Naive thymus-derived CD8-positive, alpha-beta T cell (primary cell): Measurements from ENCODE around the gene SYNGR2. TPM values are rescaled to one million over a fixed set of nuclear protein-coding genes. Genes with fewer than 3 reads are reported as not detected.

Experiments
- ATAC-seq, 2 donors: fragments of 150-1000 bp; cut with Tn5 transposase in 1 of 2; sonication (Bioruptor Pico), chemical (Tn5 transposase) in 1 of 2; 1 replicate in 1 of 2; 2 replicates in 1 of 2; pipeline ENCODE4 v1.10.0; 2021; ENCODE audit warnings: mild to moderate bottlenecking in 2 of 2, moderate library complexity in 2 of 2
- POLR2A ChIA-PET: fragments of 350-600 bp; sonication (Branson Sonifier 250); formaldehyde crosslinking; loops from one replicate; lab custom pipeline; 2021; ENCODE audit warnings: antibody characterized with exemption; lab: Charles Lee
- DNase-seq, 10 donors: peaks; one replicate each; pipeline versions ENCODE4 v3.0.0 to v3.0.0-alpha.2; 2020 to 2022
- H3K27ac Mint-ChIP-seq, 10 donors: one replicate each; pipeline ENCODE4 v1.8.0; 2020 to 2022; ENCODE audit warnings: mild to moderate bottlenecking in 10 of 10, mixed read lengths in 10 of 10, moderate library complexity in 4 of 10, inconsistent platforms in 1 of 10
- H3K27me3 Mint-ChIP-seq, 5 donors: one replicate each; pipeline ENCODE4 v1.8.0; 2021 to 2022; ENCODE audit warnings: mixed read lengths in 5 of 5
- H3K36me3 Mint-ChIP-seq, 3 donors: one replicate each; pipeline ENCODE4 v1.8.0; 2020 to 2022; ENCODE audit warnings: mixed read lengths in 3 of 3, mild to moderate bottlenecking in 2 of 3, inconsistent platforms in 1 of 3
- H3K4me1 Mint-ChIP-seq, 4 donors: one replicate each; pipeline ENCODE4 v1.8.0; 2021 to 2022; ENCODE audit warnings: mixed read lengths in 4 of 4
- H3K4me3 Mint-ChIP-seq, 10 donors: one replicate each; pipeline ENCODE4 v1.8.0; 2020 to 2022; ENCODE audit warnings: mild to moderate bottlenecking in 10 of 10, mixed read lengths in 10 of 10, moderate library complexity in 6 of 10, inconsistent platforms in 1 of 10
- H3K9me3 Mint-ChIP-seq, 9 donors: one replicate each; pipeline ENCODE4 v1.8.0; 2020 to 2022; ENCODE audit warnings: mixed read lengths in 9 of 9, mild to moderate bottlenecking in 3 of 9, inconsistent platforms in 1 of 9, moderate library complexity in 1 of 9
- polyA plus RNA-seq, 3 donors: library from polyadenylated mRNA; unstranded; fragments of 300-500 nt; fragmentation: Illumina TruSeq; gene quantifications; one replicate each; pipeline ENCODE4 v1.2.3, GENCODE V29; 2021
- total RNA-seq, 8 experiments: library from RNA in 2 of 8; stranded (reverse) in 2 of 8; gene quantifications; one replicate each; pipeline ENCODE4 v1.2.3 and lab custom pipeline; 2021 to 2026

SYNGR2 gene
- total RNA-seq: 10 to 100 TPM; 58.1 to 66.6 TPM
- polyA plus RNA-seq: 100 to 1,000 TPM in 1 of 3 donors, 10 to 100 TPM in 2; 88.4 to 108 (median 92.1) TPM
- 39.7 to 170 (median 52.3) reads per million in 6 experiments for total RNA-seq (lab: John Stamatoyannopoulos, UW)

DNA sequence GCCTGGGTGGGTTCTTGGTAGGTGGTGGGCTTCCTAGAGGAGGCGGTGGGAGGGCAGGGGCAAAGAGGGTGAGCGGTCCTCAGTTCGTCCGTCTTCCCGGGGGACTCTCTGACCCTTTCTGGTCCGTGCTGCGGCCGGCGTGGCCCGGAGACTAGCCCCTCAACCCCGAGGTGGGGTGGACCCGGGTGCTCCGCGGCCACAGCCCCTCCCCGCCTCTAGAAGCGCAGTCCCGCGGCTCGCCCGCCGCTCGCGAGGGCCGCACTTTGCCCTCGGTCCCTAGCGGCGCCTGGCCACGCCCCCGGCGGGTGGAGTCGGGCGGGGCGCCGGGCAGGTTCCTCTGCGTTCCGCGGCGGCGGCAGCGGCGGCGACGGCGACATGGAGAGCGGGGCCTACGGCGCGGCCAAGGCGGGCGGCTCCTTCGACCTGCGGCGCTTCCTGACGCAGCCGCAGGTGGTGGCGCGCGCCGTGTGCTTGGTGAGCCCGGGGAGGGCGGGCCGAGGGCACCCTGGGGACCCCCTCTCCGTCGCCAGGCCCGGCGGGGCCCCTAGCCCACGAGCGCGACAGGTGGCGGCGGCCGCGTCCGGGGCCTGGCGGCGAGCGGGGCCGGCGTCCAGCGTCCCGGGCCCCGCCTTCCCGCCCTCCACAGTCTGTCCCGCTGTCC, at the start of gene SYNGR2:
SYNGR2 (plus strand) TSS at position 340 of the 661 bp plus-strand sequence; CDS start at position 376, 36 bp downstream.
- H3K9me3 Mint-ChIP-seq: no peaks in the 10 kb centered on the region
- H3K4me3 Mint-ChIP-seq: peak within 1 kb of the TSS; percentile 61 to 85 (median 72)
- H3K27ac Mint-ChIP-seq: peak within 1 kb of the TSS in 9 of 10 donors; percentile 53 to 93 (median 77)
- POLR2A ChIA-PET: interaction anchor here (0.7 to 12.1 kb wide), 6 partner anchors 36 to 165 kb away, joined by 3 to 122 read pairs (median 8); partner anchors contain the start of genes TMC6 and TMC8
- peak; percentile 88 to 89 for ATAC-seq
- DNase-seq: peak; percentile 75 to 91 (median 84)
- peaks cover 0 to 16% (median 0%) of the 10 kb centered on the region in 3 donors for H3K36me3 Mint-ChIP-seq
- peaks cover 18 to 41% (median 40%) of the 10 kb centered on the region in 4 donors for H3K4me1 Mint-ChIP-seq
- no peaks in the 10 kb centered on the region for H3K27me3 Mint-ChIP-seq

DNA sequence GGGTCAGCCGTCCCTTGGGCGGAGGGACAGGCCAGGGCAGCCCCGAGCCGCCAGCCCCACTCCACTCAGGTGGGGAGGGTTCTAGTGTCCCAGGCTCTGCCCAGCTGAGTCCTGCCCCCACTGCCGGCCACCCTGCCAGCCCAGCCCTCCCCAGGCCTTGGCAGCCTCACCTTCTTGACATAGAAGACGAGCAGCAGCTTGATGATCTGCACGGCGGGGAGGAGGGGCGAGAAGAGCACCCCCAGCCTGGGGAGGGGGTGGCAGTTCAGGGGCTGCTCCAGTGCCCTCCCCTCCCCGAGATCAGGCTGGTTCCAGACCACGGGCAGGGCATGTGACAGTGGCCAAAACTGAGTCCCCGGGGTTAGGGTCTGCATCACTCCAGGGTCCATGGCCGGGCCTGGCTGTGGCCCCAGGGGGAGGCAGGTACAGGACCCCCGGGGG, 49.6 kb upstream of the SYNGR2 start:
- DNase-seq (peak in 2 of 10 donors; percentile 17 to 63), ATAC-seq (no peak)
- peaks cover 0 to 76% (median 22%) of the 10 kb centered on the region in 3 donors for H3K36me3 Mint-ChIP-seq
- H3K9me3 Mint-ChIP-seq: no peaks in the 10 kb centered on the region
- POLR2A ChIA-PET: interaction anchor here (0.9 to 15.5 kb wide), 4 partner anchors 10 to 58 kb away, joined by 3 to 1112 read pairs (median 4); partner anchors contain the start of genes C17orf99, TMC6 and TMC8
- no peaks in the 10 kb centered on the region for H3K27me3 Mint-ChIP-seq
- peaks cover 45 to 79% (median 71%) of the 10 kb centered on the region in 4 donors for H3K4me1 Mint-ChIP-seq
- H3K27ac Mint-ChIP-seq: peak overlapping the region in 5 of 10 donors; percentile 25 to 65 (median 48)
- H3K4me3 Mint-ChIP-seq: no peak overlapping the region

GRCh38 chr17:78120537-78120936, 47.8 kb upstream of the SYNGR2 start:
- H3K36me3 Mint-ChIP-seq: peaks cover 0 to 71% (median 17%) of the 10 kb centered on the region in 3 donors
- DNase-seq (no peak), ATAC-seq (no peak)
- POLR2A ChIA-PET: interaction anchor here (0.5 to 30.2 kb wide), 11 partner anchors 11 to 687 kb away, joined by 3 to 1112 read pairs (median 6); partner anchors contain the start of genes BIRC5, C17orf99, TMC6 and TMC8
- no peaks in the 10 kb centered on the region for H3K27me3 Mint-ChIP-seq
- H3K4me1 Mint-ChIP-seq: peaks cover 36 to 78% (median 71%) of the 10 kb centered on the region in 4 donors
- H3K9me3 Mint-ChIP-seq: no peaks in the 10 kb centered on the region
- peak overlapping the region; percentile 35 to 96 (median 88) for H3K27ac Mint-ChIP-seq
- peak overlapping the region; percentile 47 to 100 (median 86) for H3K4me3 Mint-ChIP-seq

DNA sequence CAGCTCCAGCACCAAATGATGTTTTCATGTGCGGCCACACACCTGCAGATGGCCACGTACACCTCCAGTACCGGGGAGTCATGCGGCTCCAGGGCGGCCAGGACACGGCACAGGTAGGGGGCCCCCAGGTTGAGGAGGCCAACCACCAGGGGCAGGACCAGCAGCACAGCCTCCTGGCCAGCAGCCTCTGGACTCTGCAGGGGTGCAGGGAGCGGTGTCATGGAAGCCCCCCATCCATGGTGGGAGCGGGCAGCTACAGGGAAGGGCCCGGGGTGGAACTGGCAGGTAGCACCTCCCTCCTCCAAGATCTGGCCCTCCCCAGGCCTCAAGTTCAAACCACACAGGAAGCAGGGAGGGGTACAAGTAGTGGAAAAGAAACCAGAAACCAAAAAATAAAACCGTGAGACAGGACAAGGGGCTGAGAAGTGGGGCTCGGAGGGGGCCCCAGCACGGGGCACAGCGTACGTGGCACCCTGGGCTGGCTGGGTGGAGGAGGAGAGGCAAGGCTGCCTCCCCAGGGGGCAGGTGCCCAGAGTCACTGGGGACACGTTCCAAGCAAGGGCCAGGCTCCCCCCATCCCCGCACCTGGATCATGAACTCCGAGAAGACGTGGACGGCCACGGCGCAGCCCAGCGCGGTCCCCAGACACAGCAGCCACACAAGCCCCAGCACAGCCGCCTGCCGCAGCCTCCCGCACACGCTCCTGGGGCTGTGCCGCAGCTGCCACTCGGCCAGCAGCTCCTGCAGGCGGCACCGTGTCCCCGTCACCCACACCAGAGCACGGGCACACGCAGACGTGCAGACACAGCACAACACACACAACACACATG, 47.2 kb upstream of the SYNGR2 start:
- ATAC-seq (peak; percentile 55 to 67), DNase-seq (peak in 9 of 10 donors; percentile 37 to 86 (median 67))
- peaks cover 38 to 84% (median 74%) of the 10 kb centered on the region in 4 donors for H3K4me1 Mint-ChIP-seq
- no peaks in the 10 kb centered on the region for H3K9me3 Mint-ChIP-seq
- H3K36me3 Mint-ChIP-seq: peaks cover 0 to 72% (median 17%) of the 10 kb centered on the region in 3 donors
- H3K27ac Mint-ChIP-seq: peak overlapping the region; percentile 86 to 96 (median 90)
- peak overlapping the region; percentile 78 to 100 (median 86) for H3K4me3 Mint-ChIP-seq
- POLR2A ChIA-PET: interaction anchor here (0.5 to 30.2 kb wide), 10 partner anchors 12 to 455 kb away, joined by 3 to 1112 read pairs (median 8); partner anchors contain the start of genes BIRC5, C17orf99, TMC6 and TMC8
- H3K27me3 Mint-ChIP-seq: no peaks in the 10 kb centered on the region

DNA sequence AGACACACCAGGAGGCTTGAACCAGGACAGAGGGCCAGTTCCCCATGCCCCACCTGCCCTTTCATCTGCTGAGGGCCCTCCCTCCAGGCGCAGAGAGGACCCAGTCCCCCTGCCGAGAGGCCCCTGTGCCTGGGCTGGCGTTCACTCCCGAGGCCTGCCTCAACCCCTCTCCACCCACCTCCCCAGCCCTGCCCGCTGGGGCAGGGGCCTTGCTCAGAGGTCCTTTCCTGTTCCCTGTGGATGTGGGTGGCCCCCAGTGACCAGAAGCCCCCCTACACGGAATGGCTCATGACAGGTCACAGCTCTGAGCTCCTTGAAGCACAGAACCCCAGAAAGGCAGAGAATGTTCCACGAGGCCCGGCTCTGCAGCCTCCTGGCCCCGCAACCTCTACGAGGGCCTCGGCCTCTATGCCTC, 46.6 kb upstream of the SYNGR2 start:
- Mint-ChIP-seq H3K9me3 (no peaks in the 10 kb centered on the region), H3K4me1 (peaks cover 39 to 88% (median 78%) of the 10 kb centered on the region in 4 donors), H3K36me3 (peaks cover 0 to 69% (median 17%) of the 10 kb centered on the region in 3 donors), H3K4me3 (peak overlapping the region; percentile 78 to 100 (median 86)), H3K27ac (peak overlapping the region; percentile 86 to 96 (median 90)), H3K27me3 (no peaks in the 10 kb centered on the region)
- POLR2A ChIA-PET: interaction anchor here (0.5 to 30.2 kb wide), 9 partner anchors 13 to 1384 kb away, joined by 3 to 1112 read pairs (median 9); partner anchors contain the start of genes C17orf99, MFSD11, TMC6 and TMC8
- peak in 3 of 10 donors; percentile 40 to 51 (median 47) for DNase-seq
- ATAC-seq: peak in 1 of 2 donors; percentile 7

- H3K4me1 Mint-ChIP-seq: peaks cover 39 to 82% (median 79%) of the 10 kb centered on the region in 4 donors
- peaks cover 0 to 64% (median 17%) of the 10 kb centered on the region in 3 donors for H3K36me3 Mint-ChIP-seq
- ATAC-seq: peak in 1 of 2 donors; percentile 7
These were observed 46.0 kb upstream of the SYNGR2 start for GRCh38 chr17:78122216-78122930.

DNA sequence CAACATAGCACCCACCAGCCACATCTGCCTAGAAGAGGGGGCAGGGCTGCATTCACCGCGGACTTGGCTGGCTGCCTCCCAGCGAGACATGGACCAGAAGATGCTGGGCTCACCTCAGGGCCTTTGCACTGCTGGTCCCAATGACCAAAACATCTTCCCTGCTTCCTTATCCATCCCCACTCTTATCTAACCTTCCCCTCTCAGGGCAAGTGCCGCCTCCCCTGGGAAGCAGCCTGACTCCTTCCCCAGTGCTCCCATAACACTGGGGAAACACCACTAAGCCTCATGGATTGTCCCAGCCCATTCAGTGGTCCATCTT, 45.5 kb upstream of the SYNGR2 start:
- POLR2A ChIA-PET: interaction anchor here (1.1 to 30.2 kb wide), 4 partner anchors 14 to 54 kb away, joined by 4 to 1112 read pairs (median 310); partner anchors contain the start of genes C17orf99, TMC6 and TMC8
- peak overlapping the region; percentile 47 to 100 (median 86) for H3K4me3 Mint-ChIP-seq
- ATAC-seq: no peak
- no peaks in the 10 kb centered on the region for H3K9me3 Mint-ChIP-seq
- no peaks in the 10 kb centered on the region for H3K27me3 Mint-ChIP-seq
- peak in 1 of 10 donors; percentile 38 for DNase-seq
- H3K4me1 Mint-ChIP-seq: peaks cover 36 to 77% (median 74%) of the 10 kb centered on the region in 4 donors
- H3K36me3 Mint-ChIP-seq: peaks cover 0 to 63% (median 17%) of the 10 kb centered on the region in 3 donors
- peak overlapping the region; percentile 73 to 96 (median 90) for H3K27ac Mint-ChIP-seq

More at GRCh38 chr17:78122216-78122930, 46.0 kb upstream of the SYNGR2 start:
- no peaks in the 10 kb centered on the region for H3K9me3 Mint-ChIP-seq
- H3K4me3 Mint-ChIP-seq: peak overlapping the region; percentile 78 to 100 (median 86)
- peak in 3 of 10 donors; percentile 38 to 61 (median 45) for DNase-seq
- peak overlapping the region; percentile 86 to 96 (median 90) for H3K27ac Mint-ChIP-seq
- H3K27me3 Mint-ChIP-seq: no peaks in the 10 kb centered on the region
- POLR2A ChIA-PET: interaction anchor here (0.5 to 30.2 kb wide), 8 partner anchors 13 to 1385 kb away, joined by 3 to 1112 read pairs (median 5); partner anchors contain the start of genes C17orf99, MFSD11, TMC6 and TMC8

- DNase-seq: no peak
- ATAC-seq: no peak
- Mint-ChIP-seq H3K27ac (peak overlapping the region; percentile 86 to 96 (median 93)), H3K4me3 (peak overlapping the region; percentile 73 to 100 (median 86)), H3K4me1 (peaks cover 33 to 74% (median 71%) of the 10 kb centered on the region in 4 donors), H3K36me3 (peaks cover 0 to 58% (median 15%) of the 10 kb centered on the region in 3 donors), H3K9me3 (no peaks in the 10 kb centered on the region), H3K27me3 (no peaks in the 10 kb centered on the region)
- POLR2A ChIA-PET: interaction anchor here (1.1 to 30.2 kb wide), 4 partner anchors 14 to 53 kb away, joined by 4 to 1112 read pairs (median 368); partner anchors contain the start of genes C17orf99, SYNGR2, TMC6 and TMC8
These were observed 45.0 kb upstream of the SYNGR2 start for GRCh38 chr17:78123258-78123929.

- peak overlapping the region; percentile 71 to 96 (median 89) for H3K27ac Mint-ChIP-seq
- ATAC-seq: no peak
- no peaks in the 10 kb centered on the region for H3K9me3 Mint-ChIP-seq
- H3K36me3 Mint-ChIP-seq: peaks cover 0 to 51% (median 15%) of the 10 kb centered on the region in 3 donors
- peak overlapping the region; percentile 60 to 100 (median 76) for H3K4me3 Mint-ChIP-seq
- DNase-seq: peak in 1 of 10 donors; percentile 31
- POLR2A ChIA-PET: interaction anchor here (0.7 to 30.2 kb wide), 6 partner anchors 13 to 742 kb away, joined by 3 to 1112 read pairs (median 69); partner anchors contain the start of genes C17orf99, SYNGR2, TMC6 and TMC8
- no peaks in the 10 kb centered on the region for H3K27me3 Mint-ChIP-seq
- peaks cover 35 to 73% (median 71%) of the 10 kb centered on the region in 4 donors for H3K4me1 Mint-ChIP-seq
These were observed 44.1 kb upstream of the SYNGR2 start for GRCh38 chr17:78124081-78124835.

DNA sequence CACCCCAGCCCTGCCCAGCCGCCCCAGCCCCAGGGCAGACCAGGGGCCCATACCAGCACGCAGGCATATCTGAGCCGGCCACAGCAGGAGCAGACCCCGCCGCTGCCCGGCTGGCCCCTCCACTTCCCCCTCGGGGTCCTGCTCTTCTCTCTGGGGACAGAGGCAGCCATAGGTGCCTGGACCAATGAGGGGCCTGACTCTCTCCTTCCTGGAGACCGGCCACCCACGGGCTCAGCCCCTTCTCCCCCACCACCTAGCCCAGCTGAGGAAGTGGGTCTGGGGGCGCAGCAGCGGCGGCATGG, 43.6 kb upstream of the SYNGR2 start:
- POLR2A ChIA-PET: interaction anchor here (0.7 to 30.2 kb wide), 7 partner anchors 13 to 742 kb away, joined by 3 to 1112 read pairs (median 16); partner anchors contain the start of genes C17orf99, SYNGR2, TMC6 and TMC8
- H3K9me3 Mint-ChIP-seq: no peaks in the 10 kb centered on the region
- DNase-seq (no peak), ATAC-seq (no peak)
- H3K27me3 Mint-ChIP-seq: no peaks in the 10 kb centered on the region
- peak overlapping the region in 8 of 10 donors; percentile 31 to 96 (median 64) for H3K27ac Mint-ChIP-seq
- peaks cover 38 to 76% (median 73%) of the 10 kb centered on the region in 4 donors for H3K4me1 Mint-ChIP-seq
- peaks cover 0 to 49% (median 15%) of the 10 kb centered on the region in 3 donors for H3K36me3 Mint-ChIP-seq
- peak overlapping the region in 8 of 10 donors; percentile 47 to 100 (median 72) for H3K4me3 Mint-ChIP-seq
